Esophagus mucosa (tissue), 1 donor: ENCODE data around the gene LCA5. TPM values are rescaled to one million over a fixed set of nuclear protein-coding genes. Genes with fewer than 3 reads are reported as not detected.
"Not testable (repeated sequence)": the region's sequence is repeated elsewhere in the genome, so short reads cannot be mapped to it uniquely, and the experiment has no call there.

Source experiments
- ATAC-seq: fragments of 200-7000 bp; cut with Tn5 transposase; one replicate; pipeline ENCODE4 v1.9.1; 2020
- total RNA-seq: library from RNA; stranded (reverse); gene quantifications from one replicate; pipeline ENCODE4 v1.2.4, GENCODE V29; 2023
- donor health status: DM: yes; HTN: yes; CAD: no.

The LCA5 gene
- 0.80 TPM for total RNA-seq

DNA sequence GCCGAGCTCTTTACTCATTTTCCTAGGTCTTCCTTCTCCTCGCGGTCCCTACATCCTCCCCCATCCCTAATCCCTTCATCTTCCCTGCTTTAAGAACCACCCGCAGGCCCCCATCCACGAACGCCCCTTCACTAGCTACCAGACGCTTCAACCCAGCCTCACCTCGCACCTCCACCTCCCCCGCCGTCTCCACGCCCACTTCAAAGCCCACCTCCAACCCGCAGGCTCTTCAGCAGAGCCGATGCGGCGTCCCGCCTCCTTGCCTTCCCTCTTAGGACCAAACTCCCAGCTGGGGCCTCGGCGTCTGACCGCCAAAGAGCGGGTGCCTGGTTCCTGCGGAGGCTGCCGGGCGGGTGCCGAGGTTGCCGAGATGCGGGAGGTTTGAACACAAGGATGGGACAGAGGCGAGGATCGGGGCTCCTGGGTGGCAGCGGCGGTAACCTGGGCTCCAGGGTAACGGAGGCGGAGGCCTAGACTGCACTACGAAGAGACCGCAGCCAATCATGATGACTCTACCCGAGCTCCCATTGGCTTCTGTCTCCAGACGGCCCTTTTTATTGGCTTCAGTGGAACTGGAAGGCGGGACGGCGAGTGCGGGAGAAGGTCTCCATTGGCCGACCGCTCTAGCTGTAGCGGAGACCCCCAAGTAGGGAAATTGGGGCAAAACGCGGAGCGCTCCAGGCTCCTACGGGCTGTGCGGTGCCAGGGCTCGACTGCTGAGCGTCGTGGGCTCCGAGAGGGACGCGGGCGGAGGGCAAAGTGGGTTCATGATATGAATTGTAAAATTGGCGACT, at the start of gene LCA5:
TSS of gene LCA5 (minus strand) at position 477 of the 794 bp plus-strand sequence. CDS start 18,536 bp downstream, outside the sequence.
- peak; percentile 100 for ATAC-seq

DNA sequence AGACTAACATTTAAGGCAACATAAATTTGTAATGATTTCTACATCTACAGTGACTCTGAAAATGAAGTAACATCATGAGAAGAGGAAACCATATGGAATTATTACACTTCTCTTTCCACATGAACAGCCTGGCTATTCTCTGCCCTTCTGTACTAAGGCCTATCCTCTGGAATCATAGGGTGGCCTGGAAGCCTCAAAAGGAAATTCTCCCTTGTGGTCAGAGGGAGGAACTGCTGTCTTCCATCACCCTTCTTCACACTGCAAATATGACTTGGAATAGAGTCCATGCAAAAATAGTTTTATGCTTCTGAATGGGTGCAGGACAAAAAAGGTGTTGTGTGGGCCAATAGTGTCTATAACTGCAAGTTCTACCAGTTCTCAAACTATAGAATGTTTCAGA, 49.3 kb upstream of the LCA5 start:
- peak; percentile 43 for ATAC-seq

DNA sequence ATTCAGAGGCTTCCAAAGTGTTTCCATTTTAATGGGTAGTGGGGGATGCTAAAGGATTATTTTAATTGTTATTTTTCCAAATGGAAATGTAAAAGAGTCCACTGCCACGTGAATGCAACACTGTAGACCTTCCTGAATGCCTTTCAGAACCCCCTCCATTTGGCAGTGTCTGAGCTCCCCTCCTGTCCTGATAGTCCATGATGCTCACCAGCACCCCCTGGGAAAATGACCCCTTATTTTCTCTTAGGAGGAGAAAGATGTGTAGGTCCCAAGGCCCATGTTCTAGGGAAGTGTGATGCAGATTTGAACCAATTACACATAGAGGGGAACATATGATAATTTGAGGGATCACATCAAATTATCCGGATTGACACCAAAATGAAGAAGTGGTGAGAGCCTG, 47.1 kb upstream of the LCA5 start:
- ATAC-seq, result no peak

DNA sequence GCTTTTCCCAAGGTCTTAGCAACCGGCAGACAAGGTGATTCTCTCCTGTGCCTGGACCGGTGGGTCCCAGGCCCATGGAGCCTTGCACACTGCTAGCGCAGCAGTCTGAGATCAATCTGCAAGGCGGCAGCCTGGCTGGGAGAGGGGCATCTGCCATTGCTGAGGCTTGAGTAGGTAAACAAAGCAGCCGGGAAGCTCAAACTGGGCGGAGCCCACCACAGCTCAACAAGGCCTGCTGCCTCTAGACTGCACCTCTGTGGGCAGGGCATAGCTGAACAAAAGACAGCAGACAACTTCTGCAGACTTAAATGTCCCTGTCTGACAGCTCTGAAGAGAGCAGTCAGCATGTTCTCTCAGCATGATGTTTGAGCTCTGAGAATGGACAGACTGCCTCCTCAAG, 40.7 kb upstream of the LCA5 start:
- not testable (repeated sequence) for ATAC-seq

DNA sequence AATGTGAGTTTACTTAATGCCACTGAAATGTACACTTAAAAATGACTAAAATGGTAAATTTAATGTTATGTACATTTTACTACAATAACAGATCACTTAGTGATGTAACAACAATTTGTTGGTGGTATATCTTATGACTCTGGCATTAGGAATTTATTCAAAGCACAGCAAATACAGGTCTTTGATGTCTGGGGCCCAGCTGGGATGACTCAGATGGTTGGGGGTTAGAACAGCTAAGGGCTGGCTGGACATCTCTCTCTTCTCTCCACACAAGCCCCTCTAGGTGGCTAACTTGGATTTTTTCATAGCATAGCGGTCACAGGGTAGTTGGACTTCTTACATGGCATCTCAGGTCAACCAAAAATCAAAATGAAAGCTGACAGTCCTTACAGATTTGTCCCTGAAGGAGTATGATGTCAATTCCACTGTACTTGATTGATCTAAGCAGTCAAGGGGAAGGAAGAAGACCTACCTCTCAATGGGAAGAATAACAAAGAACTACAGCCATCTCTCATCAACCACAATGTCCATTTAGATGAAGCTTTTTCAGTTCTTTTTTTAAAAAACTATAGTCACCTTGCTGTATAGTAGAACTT, 37.5 kb upstream of the LCA5 start:
- ATAC-seq, result no peak

DNA sequence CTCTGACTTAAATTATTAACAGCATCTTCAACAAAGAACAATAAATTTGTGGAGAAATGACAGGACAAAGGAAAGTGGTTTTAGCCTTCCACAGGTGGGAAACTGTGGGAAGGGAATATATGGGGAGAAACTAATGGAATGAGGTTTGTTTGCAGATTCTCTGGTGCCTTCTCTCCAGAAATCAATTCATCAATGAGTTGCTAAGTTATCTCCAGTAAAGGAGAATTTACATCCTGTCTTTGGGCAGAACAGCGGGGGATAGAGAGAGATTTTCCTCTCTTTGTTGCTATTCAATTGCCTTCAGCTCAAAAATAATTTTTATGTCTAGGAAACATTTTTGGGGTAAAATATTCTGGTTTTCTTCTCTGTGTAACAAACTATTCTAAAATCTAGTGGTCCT, 36.9 kb upstream of the LCA5 start:
- ATAC-seq, result no peak

DNA sequence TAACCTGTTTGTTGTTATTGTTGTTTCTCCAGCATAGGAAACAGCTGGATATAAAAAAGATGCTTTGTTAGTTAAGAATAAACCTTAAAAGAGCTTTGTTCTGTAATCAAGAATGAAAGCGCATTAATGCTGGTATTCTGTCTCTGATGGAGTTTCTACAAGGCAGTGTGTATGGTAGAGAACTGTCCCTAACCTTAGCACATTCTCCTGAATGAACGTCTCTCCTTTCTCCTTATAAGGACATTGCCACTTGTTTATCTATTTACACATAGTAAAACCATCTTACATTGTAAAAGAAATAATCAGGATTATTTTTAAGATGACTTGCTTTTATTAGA, 33.8 kb upstream of the LCA5 start:
- no peak for ATAC-seq

DNA sequence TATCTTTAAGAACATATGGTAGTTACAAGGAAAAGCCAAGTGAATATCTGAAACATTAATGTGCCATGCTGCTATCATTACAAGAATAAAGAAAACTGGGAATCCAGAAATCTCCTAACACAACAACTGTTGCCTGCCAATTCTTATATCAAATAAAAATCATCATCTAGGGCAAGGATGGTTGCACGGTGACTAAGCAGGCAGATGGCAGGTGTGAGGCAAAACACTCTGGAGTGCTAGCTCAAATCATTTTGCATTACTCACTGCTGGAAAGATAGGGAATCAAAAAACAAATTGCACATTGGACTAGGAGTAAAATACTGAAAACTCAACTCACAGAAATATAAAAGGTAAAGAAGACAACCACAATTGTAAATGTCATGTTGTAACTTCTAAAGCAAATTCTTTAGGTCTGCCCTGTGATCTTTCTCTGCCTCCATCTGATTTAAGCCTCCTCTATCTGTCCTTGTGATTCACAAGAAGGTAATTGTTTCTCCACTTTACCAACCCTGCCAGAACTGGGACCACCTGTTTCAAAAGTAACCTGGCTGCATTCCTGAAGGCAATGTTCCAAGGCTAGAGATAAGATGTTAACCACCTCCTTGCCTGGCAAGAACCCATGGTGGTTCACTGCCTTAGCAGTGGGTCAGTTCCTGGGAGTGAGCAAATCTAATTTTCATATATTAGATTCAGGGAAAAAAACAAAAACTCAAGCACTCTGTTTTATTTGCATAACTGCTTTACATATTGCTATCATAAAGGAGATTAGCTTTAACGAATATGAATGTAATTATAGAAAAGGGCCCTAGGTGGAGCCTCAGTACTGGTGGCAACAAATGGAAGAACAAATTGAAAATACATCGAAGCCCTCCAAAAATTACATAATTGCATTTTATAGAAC, 33.1 kb upstream of the LCA5 start:
- peak; percentile 49 for ATAC-seq

DNA sequence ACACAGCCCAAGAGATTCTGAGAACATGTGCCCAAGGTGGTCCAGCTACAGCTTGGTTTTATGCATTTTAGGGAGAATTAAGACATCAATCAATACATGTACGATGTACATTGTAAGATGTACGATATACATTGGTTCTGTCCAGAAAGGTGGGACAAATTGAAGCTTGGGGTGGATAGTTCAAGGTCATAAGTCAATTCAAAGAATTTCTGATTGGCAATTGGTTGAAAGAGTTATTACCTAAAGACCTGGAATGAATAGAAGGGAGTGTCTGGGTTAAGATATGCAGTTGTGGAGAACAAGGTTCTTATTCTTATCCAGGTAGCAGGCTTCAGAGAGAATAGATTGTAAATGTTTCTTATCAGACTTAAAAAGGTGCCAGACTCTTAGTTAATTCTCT, 31.8 kb upstream of the LCA5 start:
- ATAC-seq, result no peak

DNA sequence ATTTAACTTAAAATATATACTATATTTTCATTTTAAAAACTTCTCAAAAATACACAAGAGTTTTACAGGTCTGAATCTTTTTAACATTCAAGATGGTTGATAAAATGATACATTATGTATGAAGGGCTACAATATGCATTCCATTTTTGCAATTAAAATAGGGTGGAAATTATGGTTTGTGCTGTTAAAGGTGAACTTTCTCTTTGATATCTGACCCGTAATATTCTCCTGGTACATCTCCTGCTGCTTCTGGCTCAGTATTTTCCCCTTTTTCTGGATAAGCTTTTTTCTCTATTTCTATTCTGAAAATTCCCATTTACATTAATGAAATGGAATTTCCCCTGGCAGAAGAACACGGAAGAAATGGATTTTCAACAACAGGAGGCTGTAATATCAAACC, 27.4 kb upstream of the LCA5 start:
- ATAC-seq, result no peak

DNA sequence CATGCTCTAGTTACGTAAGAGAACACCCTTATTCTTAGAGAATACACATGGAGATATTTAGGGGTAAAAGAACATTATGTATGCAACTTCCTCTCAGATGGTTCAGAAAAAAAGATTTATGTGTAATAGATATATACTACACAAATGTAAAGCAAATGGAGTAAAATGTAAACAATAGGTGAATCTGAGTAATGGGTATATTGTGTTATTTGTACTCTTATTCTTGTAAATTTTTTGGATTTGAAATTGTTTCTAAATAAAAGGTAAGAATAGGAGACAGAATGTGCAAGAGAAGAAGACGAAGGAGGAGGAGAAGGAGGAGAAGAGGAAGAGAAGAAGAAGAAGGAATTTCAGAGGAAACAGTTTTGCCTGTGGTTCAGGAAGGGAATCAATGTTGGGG, 22.5 kb upstream of the LCA5 start:
- no peak for ATAC-seq

DNA sequence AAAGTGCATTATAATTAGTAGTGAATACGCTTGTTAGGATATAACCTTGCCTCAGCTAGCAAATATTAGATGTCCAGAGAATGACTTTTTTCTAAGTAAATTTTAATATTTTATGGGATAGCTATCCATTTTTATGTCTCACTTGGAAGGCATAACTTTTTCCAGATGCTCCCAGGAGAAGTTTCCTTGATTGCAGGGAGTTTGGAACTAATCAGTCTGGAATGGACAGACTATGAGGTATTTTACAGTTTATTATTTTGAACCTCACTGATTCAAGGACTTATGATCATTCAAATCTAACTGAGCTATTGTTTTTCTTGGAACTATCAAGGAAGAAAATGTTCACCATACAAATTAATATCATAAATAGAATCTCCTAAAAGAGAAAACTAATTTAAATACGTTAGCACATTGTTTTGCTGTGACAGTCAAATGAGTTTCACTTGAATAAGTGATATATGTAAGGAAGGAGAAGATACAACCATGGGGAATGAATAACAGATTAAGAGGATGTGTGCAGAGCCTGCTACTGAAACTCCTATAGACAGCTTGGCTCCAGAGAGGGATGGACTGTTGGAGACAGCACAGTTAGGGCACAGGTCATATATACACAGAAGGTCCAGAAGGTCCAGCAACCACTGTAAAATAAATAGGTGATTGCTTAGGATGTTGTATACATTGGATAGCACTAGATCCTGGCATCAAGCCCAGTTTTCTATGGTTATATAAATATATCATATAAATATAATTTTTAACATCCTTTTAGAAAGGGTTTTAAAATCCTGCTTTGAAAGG, 20.6 kb upstream of the LCA5 start:
- ATAC-seq, result no peak

DNA sequence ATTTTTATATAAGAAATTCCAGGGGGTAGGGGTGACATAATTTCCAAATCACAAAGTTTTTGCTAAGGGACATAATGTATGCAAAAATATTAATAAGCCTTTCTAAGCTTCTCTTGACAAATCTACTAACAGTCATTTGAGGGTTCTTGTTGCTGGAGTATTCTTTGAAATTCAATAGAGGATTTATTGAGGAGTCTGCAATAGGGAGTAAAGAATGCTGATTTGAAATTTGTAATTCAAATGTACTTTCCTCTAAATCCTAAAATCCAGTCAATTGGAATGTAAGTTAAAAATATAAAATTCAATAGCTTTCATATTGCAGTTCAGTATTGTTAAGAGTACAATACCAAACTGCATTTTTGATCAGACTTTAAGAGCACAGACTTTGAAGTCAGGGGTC, 17.1 kb upstream of the LCA5 start:
- no peak for ATAC-seq

DNA sequence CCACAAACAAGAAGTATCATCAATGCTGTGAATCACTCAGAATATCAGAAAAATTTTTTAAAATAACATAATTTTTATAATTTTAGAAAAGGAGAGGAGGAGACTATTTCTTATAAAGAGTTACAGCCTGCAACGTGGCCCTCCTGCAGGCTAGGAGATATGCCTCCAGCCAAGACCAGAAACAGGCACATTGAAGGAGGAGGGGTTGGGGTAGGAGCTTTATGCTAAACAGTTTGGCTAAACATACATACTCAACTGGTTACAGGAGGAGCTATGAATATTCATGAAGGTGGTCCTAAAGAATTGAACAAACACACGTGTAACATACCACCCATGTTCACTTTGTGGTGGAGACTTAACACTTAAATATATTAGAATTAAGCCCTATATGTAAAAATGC, 14.2 kb upstream of the LCA5 start:
- ATAC-seq, result no peak

DNA sequence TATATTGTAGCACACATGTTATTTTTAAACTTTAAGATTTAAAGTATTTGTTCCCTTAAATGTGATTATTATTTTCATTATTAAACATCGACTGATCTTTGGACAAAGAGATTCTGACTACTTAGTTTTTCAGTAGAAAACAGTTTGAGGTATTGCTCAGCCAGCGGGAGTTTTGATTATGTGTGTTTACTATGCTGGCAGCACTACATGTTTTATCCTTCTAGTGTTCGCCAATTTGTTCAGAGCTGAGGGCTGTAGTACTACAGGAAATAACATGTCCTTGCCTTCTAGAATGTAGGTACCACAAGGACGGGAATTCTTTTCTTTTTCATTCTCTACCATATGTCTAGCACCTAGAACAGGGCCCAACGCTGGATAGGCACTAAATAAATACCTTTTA, 11.1 kb upstream of the LCA5 start:
- ATAC-seq, result no peak

DNA sequence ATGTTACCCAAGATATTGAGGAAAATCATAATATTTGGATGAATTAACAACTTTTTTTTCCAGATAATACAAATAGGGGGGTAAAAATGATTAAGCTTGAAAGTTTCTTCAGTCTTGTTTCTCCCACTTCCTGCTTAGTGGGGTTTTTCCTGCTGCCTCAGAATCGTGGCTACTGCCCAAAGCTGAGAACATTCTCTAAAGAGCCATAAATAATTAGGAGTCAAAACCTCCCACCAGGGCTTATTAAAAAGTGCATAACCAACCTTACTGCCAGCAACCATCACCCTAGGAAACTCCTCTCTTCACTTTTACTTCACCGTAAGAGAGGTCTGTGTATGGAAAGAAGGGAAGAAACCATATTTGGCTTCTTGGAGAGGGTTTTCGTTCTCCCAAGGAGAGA, 9.0 kb upstream of the LCA5 start:
- ATAC-seq, result no peak

DNA sequence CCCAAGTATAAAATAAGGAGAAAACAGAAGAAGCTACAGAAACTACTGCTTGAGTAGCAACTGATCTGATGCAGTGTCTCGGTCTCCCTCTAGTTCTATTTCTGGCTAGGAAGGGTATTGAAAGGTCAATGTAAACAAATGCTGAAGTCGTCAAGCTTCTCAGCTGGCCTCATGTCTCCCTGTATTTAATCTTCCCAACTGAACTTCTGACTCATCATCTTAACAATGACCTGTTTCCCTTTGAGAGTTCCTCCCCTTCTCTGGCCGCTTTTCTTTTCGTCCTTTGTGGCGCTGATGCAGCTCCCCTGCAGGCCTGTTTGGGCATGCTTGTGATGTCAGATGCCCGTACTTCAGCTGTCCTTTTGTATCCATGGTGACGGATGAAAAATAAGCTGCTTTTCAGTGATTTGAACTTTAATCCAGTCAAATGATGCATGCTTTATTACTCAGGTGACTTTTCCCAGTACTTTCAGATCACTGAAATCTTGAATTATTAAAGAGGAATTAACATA, 7.8 kb upstream of the LCA5 start:
- ATAC-seq, result peak; percentile 99

DNA sequence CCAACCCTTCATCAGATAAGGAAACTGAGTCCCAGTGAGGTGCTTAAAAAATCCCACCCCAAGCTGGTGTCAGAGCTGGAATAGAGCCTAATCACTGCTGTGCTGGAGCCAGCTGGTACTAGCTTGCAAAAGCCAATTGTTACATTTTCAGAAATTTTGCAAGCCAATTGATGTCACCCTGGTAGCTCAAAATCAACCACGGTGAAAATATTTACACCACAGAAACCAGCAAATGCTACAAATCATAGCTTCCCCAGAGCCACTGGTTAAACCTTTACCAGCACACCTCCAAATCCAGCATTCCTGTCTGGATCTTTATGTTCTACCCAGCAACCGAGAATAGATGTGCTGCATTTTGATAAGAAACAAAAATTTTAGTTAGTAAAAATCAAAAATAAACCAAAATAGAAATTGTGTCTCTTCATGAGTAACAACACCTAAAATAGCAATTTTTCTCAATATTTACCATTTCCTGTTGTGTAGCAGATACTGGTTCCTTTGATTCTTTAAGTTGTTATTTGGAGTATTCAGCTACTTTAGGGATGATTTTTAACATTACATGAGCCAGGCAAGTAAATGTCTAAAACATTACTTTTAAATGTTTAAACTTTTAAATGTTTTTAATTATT, 7.2 kb upstream of the LCA5 start:
- no peak for ATAC-seq

DNA sequence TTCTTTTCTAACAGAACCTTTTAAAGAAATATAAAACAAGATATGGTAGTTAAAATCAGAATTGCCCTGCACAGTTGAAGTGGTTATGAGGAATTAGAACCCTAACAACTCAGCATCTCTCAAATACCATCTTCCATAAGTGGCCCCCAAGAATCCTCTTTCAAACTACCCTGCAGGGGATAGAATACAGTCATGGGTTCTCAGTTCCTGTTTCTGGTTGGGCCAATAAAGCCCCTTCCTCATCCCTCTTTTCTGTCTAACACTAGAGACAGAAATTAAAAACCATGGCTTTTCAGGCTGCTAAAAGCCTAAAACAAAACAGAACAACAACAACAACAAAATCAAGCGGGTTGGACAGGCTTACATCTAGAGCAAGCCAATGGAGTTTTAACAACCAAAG, 6.7 kb upstream of the LCA5 start:
- ATAC-seq, result no peak

DNA sequence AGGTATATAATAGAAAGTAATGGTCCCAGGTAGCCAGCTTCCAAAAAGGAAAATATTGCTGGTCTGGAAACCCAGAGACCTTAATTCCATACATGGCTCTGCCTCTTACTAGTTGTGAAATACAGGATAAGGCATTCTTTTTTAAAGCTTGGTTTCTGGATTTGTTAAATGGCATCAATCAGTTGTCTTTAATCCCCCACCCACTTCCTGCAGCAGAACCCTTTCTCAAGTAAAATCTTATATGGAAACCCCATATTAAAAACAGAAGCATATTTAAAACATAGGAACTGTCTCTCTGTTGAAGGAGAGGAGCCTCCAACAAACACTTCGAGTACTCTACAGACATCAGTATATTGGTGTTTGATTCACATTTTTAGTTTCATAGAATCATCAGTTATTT, 6.2 kb upstream of the LCA5 start:
- ATAC-seq, result no peak

DNA sequence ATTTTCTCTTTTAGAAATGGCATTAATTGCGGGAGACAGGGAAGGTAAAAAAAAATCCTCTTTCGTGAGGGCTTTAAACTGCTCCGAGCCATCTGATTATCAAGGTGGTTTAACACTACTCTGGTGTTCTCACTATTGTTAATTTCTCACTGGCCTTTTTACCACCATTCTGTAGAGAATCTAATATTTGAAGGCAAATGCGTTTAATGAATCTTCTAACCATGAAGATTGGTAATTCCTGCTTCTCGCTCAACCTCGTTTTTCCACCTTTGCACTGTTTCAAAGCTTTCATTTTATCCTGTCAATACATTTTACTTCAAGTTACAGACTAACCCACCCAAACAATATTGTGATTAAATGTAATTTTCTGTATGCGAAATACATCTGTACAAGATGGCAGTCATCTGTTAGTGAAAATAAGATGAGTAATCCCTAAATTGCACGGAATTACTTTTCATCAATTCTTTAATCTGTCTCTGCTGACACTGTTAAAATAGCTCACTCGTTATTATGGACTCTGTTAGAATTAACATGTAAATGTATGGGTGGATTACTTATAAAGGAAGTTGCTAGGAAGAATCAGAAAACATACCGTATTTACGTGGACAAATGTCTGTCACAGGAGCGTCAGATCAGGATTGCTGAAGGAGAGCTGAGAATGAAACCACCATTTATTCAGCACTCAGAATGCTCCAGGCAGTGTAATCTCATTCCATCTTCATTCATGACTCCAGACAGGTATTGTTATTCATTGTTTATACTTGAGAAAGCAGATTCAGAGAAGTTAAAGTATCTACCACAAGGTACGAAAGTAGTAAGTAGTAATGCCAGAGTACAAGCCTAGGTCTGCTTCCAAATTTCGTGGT, 1.1 kb upstream of the LCA5 start:
- no peak for ATAC-seq
